HG02870 (cell line): Measurements from ENCODE around the gene DNAJC15.
"Not testable (repeated sequence)": the region's sequence is repeated elsewhere in the genome, so short reads cannot be mapped to it uniquely, and the experiment has no call there.

ENCODE experiments used
- ATAC-seq: cut with Tn5 transposase; IDR thresholded peaks from one replicate; pipeline ENCODE4 v1.9.1; 2021; ENCODE audit warnings: mild to moderate bottlenecking, moderate library complexity; ENCODE audit not compliant: unreplicated experiment

DNAJC15 gene

GRCh38 chr13:43003729-43004128 lies 19.7 kb upstream of the DNAJC15 start:
- no peak for ATAC-seq

- no peak for ATAC-seq
These were observed 17.7 kb upstream of the DNAJC15 start for GRCh38 chr13:43005460-43006236.

- ATAC-seq: no peak
These were observed 16.3 kb upstream of the DNAJC15 start for GRCh38 chr13:43006893-43007631.

GRCh38 chr13:43008596-43008995 lies 14.8 kb upstream of the DNAJC15 start:
- no peak for ATAC-seq

- no peak for ATAC-seq
These were observed 13.9 kb upstream of the DNAJC15 start for GRCh38 chr13:43009506-43009905.

- ATAC-seq: no peak
These were observed 9.2 kb upstream of the DNAJC15 start for GRCh38 chr13:43014162-43014561.

DNA sequence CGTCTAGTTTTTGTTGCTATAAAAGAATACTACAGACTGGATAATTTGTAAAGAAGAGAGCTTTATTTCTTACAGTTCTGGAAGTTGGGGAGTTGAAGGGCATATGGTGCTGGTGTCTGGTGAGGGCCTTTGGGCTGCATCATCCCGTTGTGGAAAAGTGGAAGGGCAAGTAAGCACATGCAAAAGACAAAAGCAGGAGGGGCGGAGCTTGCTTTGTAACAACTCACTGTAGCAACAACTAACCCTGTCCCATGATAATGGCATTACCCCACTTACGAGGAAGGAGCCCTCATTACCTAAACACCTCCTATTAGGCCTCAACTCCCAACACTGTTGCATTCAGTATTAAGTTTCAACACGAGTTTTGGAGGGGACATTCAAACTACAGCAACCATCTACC lies 7.2 kb upstream of the DNAJC15 start:
- ATAC-seq: no peak

DNA sequence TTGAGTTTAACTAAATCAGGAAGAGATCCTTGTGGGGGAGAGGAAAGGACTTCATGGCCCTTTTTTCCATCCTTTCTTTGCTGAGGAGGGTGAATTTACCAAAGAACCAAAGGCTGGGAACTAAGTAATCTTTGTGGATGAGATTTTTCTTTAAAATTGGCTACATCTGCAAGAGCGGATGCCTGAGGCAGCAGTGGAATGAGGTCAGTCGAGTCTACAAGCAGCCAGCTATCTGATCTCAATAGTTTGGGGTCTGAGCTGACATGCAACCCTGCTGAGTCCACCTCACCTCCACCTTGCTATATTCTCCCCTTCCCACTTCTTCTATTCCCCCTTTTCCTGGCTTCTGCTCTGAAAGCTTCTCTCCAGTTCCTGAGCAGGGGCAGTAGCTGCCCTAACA lies 3.6 kb upstream of the DNAJC15 start:
- ATAC-seq: no peak

- no peak for ATAC-seq
These were observed 2.6 kb upstream of the DNAJC15 start for GRCh38 chr13:43020794-43021193.

GRCh38 chr13:43021926-43022670 lies 1.3 kb upstream of the DNAJC15 start:
- ATAC-seq: no peak

GRCh38 chr13:43022934-43023288 lies 475 bp upstream of the DNAJC15 start:
- ATAC-seq: no peak

DNA sequence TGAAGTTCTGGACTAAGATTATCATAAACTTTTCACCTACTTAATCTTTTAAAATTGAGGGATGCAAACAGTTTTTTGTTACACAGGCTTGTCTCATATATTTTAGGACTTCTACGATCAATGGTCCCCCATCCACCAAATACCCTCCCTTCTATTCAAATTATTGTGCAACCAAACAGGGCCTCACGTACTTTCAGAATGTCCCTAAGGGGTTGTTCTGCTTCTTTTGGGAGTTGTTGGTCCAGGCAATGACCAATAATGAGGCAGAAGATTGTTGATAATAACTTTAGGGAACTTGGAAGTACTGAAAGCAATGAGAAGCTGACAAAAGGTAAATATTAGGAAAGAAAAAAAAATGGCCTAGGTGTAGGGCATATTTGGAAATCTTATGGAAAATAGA lies 2.9 kb downstream of the DNAJC15 start:
- no peak for ATAC-seq

- ATAC-seq: no peak
These were observed 7.2 kb downstream of the DNAJC15 start for GRCh38 chr13:43030548-43030947.

- ATAC-seq: no peak
These were observed 8.5 kb downstream of the DNAJC15 start for GRCh38 chr13:43031881-43032280.

DNA sequence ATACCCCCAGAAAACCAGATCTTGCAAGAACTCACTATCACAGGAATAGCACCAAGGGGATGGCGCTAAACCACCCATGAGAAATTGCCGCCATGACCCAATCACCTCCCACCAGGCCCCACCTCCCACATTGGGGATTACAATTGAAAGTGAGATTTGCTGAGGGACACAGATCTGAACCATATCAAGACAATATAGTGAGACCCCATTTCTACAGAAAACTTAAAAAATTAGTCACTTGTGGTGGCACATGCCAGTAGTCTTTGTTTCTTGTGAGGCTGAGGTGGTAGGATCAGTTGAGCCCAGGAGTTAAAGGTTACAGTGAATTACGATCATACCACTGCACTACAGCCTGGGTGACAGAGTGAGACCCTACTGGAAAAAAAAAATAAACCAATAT lies 9.7 kb downstream of the DNAJC15 start:
- no peak for ATAC-seq

DNA sequence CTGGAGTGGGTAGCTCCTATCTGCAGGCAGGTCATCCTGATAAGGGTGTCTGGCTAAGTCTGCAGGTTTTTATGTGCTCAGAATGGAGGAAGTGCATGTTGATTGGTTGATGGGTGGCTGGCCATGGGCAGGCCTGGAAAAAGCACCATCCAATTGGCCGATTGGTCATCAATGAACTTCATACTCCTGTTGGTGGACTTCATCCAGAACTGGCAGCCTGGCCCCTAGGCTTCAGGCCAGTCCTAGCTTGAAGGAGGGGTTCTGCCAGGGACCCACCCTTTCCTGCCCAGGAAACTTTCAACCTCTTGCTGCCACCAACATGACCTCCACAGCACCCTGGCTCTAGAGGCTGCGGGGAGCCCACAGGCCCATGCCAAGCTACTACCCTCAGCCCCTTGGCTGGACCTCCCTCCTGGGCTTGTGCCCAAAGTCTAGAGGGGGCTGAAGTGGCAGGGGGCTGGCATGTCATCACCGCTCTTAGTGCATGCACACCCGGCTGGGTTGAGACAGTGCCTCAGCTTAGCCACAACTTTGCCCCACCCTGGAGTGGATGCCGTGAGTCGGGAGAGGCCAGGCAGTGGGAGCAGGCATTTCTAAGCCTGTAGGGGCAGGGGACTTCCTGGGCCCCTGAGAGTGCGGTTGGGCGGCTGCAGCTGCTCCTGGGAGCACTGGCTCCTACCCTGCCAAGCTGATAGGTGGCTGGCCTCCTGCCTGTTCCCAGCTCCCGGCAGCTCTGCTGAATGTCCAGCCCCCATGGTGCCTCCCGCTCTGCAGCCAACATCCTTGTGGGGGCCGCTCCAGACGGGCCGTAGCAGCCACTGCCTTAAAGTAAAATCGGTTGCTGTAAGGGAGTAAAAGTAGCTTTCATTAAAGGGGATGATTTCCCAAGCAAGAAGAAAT lies 13.2 kb downstream of the DNAJC15 start:
- no peak for ATAC-seq

GRCh38 chr13:43039966-43040365 lies 16.6 kb downstream of the DNAJC15 start:
- ATAC-seq: no peak

GRCh38 chr13:43040581-43041368 lies 17.4 kb downstream of the DNAJC15 start:
- ATAC-seq: not testable (repeated sequence)

DNA sequence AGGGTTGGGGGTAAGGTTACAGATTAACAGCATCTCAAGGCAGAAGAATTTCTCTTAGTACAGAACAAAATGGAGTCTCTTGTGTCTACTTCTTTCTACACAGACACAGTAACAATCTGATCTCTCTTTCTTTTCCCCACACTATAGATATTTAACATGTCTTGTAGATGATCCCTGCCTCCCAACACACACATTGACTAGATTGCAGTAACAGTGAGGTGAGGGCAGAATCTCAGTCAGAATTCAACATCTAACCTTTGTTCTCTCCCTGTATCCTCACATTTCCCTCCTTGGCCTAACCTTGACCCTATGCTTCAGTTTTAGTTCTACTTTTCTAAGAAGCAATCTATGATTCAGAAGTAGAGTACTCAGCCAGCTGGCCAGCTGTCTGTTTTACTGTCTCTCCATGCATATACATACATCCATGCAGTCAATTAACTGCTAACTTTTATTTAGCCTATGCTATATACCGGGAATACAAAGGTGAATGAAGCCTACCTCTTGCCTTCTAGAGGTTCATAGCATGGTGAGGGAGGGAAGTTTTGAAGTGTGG lies 18.1 kb downstream of the DNAJC15 start:
- ATAC-seq: peak; percentile 67
